GM19452 (cell line): ENCODE measurements around the gene TEX261.
"Not testable (repeated sequence)": the region's sequence is repeated elsewhere in the genome, so short reads cannot be mapped to it uniquely, and the experiment has no call there.

Experiments used
- ATAC-seq: cut with Tn5 transposase; IDR thresholded peaks from one replicate; pipeline ENCODE4 v1.9.1; 2021; ENCODE audit not compliant: unreplicated experiment

TEX261 gene

DNA sequence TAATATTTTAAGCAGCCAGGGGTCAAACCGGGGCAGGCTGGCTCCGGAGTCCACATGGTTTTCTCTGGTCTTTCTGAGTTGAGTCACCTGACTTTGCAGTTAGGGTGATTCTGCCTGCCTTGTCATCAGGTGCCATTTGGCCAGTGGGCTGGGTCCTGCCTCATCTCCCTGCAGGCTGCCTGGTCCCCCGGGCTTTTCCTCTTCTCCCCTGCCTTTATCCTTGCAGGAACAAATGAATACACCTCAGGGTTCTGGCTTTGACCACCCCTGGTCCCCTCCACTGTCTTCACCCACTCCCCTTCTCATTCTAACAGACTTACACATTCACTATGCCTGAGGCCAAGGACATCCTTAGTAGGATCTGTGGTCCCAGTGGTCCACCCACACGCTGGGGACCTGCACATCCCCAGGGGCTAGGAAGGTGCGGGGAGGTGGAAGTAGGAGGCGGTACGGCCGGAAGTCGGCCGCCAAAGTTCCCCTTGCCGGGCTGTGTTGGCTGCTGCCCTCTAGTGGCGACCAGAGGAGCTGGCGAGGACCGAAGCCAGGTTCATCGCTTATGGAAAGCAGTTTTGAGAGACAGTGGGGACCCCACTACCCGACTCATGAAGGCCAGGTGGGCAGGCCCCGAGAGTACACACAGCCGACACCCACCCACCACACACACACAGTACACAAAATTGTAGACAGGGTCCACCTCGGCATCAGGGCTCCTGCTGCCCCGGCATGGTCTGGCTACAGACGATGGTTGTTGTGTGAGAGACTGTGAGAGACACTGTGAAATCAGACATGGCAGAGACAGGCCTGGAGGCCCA, 6.3 kb upstream of the TEX261 start:
- peak; percentile 92 for ATAC-seq

DNA sequence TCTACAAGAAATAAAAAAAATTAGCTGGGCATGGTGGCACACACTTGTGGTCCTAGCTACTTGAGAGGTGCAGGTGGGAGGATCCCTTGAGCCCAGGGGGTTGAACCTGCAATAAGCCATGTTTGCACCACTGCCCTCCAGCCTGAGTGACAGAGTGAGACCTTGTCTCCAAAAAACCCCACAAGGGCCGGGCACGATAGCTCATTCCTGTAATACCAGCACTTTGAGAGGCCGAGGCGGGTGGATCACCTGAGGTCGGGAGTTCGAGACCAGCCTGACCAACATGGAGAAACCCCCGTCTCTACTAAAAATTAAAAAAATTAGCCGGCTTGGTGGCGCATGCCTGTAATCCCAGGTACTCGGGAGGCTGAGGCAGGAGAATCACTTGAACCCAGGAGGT, 5.3 kb upstream of the TEX261 start:
- ATAC-seq, result not testable (repeated sequence)

DNA sequence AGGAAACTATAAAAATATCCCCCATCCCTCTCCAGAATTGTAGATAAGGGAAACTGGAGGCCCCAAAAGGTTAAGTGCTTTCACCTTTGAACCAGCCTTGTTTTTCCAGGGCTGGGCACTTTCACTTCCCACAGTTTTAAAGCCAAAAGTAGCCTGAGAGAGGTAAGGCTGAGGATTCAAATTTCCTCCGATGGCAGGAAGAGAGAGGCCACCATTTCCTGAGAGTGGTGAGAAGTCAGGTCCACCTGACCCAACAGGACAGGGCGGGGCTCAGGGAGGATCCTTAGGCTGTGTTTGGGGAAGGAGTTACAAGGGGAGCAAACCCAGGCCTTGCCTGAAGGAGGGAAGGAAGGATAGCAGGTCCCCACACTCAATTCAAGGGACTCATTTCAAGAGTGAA, 4.7 kb upstream of the TEX261 start:
- no peak for ATAC-seq

DNA sequence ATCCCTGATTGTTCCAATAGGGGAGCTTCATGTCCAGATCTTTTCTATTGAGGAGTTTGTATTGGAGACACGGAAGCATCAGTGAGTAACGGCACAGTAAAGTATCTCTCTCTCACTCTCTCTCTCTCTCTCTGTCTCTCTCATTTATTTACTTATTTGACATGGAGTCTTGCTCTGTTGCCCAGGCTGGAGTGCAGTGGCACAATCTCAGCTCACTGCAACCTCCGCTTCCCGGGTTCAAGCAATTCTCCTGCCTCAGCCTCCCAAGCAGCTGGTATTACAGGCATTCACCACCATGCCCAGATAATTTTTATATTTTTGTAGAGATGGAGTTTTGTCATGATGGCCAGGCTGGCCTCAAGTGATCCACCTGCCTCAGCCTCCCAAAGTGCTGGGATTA, 4.2 kb upstream of the TEX261 start:
- ATAC-seq, result not testable (repeated sequence)

DNA sequence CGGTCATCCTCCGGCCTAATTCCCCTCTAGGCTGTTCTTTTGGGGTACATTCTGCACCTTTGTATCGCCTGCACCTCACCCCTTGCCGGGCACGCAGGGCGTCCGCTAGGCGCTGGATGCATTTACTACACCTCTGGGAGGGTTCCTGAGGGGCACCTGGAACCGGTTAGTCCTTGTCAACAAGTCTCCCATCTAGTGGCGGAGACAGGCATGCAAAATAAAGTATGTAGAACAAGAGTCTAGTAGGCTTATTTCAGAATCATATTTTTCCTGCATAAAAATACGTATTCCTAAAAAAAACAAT, 705 bp upstream of the TEX261 start:
- ATAC-seq, result peak; percentile 42

DNA sequence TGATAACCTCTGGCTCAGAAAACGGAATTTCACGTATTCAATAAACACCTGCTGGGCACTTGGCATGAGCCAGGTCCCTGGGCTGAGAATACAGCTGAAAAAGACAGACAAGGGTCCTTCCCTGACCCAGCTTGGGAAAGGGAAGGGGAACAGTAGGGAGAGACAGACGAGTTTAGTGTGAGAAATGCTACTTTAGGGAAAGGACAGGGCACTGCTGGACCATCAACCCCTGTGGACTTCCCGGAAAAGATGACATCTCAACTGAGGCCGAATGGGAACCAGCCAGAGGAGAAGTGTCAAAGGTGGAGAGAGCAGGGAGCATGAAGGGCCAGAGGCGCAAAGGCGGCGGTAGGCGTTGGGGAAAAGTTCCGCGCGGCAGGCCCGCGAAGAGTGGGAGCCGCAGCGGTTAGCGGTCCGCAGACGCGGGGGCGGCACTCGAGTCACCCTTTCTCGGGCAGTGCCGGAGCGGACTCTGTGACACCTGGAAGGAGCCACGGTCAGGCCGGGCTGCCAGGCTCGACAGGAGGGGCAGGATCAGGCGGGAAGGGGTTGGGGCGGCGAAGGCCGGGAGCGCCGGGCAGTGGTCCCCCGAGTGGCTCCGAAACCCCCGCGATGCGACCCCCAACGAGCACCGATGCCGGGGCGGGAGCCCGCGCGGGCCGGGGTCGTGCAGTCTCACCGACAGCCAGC, 519 bp downstream of the TEX261 start:
- ATAC-seq, result peak; percentile 34

DNA sequence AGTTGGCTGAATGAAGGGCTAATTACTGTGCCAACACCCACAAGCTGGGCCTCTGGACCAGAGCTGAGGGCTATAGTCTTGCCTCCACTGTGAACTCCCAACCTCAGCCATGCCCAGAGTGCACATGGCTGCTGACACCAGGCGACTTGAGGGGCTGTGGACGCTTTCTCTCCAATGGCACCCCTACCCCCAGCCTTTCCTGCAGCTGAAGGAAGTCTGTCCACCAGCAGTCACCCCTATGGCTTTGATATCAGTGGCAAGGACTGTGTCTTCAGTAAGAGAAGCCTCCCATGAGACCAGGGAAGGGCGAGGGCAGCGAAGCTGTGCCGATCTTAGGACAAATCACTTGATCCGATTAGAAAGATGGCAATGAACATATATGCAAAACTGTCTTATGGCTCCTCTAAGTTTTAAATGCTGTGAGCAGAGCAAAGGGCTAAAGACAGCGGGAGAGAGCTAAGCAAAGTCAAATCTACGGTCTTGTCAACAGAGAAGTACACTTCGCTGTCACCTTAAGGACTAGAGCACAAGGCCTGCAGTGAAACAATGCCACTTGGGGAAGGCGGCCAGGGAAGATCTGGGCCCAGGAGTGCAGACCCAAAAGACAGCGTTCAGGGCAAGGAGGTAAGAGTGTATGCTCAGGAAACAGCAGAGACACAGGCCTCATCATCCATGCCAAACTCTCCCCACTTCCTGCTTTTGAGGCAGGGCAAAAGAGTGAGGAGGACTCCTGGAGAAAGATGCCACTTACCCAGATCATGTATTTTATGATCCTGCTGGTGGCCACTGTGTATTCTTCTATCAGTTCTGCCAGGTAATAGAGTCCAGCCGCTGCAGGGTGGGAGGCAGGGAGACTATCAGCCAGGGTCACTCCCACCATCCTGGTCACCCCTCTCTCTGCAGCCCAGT, 1.5 kb downstream of the TEX261 start:
- no peak for ATAC-seq

DNA sequence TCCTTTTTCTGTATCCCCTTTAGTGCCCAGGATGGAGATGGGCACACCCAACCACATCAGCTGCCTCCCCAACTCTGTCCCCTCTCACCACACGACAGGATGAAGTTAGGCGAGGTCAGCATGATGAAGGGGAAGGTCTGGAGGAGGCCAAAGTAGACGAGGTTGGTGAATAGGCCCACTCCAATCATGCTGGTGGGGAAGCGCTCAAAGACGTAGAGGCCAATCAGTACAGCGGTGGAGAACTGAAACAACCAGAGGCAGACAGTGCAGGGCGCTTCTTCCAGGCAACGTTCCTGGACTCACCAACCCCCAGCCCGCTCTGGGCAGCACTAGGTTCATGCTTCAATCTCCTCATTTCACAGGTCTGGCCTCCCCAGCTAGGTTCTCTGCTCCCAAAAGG, 2.9 kb downstream of the TEX261 start:
- no peak for ATAC-seq

DNA sequence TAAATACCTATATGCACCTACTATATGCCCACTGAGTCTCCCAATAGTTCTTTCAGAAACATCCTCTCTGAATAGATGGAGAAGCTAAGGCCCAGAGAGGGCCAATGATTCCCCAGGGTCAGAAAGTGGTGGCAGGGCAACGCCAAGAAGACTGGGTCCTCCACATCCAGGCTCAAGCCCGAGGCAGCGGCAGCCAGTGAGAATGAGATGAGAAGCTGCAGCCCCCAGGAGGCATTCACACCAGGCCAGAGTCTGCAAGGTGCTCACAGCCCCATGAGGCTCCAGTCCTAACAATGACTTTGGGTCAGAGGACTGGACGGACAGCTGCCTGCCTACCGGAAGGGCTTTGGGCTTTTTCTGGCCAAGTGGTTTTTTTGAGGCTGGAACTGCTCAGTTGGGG, 3.5 kb downstream of the TEX261 start:
- no peak for ATAC-seq

DNA sequence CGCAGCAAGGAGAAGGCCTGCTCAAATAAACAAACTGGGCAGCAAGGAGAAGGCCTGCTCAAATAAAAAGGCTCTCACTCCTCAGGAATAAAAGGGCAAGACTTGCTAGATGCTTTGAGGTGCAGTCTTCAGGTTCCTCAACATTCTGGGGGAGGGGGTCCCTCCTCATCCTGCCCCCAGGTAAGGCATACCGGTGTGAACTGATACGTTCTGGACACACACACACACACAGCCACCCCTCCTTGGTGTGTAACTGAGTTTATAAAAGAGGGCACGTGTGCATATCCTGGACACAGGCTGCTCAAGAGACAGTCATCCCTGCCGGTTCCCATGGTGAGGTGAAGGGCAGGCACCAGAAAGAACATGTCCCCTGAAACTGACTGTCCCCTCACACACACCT, 4.5 kb downstream of the TEX261 start:
- ATAC-seq, result no peak

DNA sequence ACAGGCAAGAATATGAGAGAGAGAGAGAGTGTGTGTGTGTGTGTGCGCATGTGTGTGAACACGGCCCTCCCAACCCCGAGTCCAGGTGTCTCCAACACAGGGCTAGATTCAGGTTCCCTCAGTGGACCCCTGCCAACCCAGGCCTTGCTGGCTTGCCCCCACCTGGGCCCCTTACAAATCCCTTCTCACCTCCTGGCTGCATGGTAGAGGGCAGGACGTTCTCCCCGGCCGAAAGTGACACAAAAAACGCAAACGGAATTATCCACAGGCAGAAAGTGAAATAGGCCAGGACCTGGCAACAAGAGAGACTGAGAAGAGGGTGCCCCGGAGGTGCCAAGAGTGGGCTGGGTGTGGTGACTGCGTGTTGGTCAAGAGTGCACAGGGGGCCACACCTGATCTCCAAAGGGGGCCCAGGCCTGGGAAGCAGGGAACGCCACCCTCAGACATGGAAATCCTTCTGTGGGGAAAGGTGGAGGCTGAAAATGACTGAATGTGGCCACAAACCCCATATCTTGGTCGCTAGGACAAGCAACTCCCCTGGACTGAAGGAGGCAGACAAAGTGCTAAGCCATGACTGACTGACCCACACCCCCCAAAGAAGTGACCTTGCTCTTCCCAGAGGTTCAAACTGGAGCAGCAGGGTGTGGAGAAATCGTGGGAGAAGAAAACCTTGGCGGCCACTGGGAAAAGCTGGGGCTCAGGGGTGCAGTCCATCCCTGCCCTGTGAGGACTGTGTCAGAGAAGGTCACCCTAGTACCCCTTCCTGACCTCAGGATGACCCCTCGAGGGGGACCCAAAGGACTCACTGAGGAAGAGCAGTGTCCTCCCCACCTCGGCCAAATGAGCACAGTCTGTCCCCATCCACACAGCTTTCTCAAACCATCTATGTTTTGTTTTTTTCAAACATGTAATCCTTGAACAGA, 5.7 kb downstream of the TEX261 start:
- ATAC-seq, result no peak

DNA sequence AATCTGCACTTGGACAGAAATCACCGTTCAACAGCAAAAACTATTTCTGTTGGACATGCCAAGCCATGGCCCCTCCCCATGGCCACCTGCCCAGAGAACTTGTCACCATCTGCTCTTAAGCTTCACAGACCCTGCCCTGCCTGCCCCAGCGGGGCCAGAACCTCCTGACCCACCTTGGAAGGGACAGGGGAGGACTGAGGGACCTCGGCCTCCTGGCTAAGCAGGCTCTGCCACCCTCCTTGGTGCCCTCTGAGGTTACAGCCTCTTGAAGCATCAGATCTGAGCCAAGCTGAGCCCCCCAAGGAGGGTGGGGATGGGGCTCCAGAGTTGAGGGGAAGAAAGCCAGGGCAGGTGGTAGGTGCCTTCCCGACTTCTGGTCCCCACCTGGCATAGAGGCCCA, 6.5 kb downstream of the TEX261 start:
- ATAC-seq, result no peak

DNA sequence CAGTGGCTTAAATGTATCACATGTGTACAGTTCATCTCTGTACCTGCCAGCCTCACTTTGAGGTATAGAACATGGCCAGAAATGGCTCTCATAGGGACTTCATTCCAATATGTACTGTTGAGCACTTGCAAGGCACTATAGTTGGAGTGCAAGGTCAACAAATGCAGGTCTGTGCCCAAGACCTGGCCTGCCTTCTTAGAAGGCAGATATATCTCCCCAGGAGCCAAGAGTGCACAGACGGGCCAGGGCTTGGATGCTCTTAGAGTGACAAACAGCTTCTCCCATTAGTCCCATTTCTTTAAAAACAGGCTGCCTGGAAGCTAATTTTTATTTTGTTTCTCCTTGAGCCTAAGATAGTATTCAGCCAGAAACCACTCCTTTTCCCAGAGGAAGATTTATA, 7.3 kb downstream of the TEX261 start:
- no peak for ATAC-seq

DNA sequence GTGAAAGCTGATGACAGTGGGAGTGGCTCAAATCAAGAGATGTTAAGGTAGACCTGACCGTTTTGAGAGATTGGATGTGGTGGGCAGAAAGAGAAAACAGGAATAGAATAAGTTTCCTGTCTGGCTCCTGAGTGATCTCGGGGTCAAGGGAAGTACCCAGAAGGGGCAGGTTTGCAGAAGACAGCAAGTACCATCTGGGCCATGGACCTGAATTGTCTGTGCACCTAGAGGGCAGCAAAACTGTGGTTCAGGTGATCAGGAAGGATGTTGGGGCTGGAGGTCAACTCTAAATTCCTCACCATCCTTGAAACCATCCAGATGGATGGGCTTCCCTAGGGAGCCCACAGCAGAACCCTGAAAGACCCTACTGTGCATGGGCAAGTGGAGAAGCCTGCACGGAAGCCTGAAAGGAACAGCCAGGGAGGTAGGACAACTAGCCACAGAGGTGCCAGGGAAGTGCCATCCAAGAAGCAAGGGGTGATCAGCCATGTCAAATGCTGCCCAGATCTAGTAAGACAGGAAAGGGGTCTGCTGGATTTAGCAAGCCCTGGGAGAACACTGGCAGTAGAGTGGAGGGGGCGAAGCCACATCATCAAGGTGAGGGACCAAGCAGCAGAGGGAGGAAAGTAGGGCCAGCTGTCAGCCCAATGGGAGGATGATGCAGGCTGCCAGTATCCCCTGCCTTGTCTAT, 8.0 kb downstream of the TEX261 start:
- ATAC-seq, result no peak

DNA sequence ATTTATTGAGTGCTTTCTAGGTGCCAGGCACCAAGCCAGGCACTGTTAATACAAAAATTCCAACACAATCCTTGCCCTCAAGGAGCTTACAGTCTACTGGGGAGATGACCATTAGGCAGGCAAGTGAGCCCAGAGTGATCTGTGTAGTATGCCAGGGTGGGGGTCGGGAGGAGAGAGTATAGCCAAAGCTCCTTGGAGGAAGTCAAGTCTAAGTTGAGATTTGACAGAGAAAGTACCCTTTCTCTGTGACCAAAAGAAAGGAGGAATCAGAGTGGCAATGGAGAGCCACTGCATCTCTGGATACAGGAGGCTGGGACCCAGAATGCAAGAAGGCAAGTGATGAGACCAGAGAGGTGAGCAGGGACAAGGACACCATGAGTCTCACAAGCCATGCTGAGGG, 8.7 kb downstream of the TEX261 start:
- no peak for ATAC-seq

DNA sequence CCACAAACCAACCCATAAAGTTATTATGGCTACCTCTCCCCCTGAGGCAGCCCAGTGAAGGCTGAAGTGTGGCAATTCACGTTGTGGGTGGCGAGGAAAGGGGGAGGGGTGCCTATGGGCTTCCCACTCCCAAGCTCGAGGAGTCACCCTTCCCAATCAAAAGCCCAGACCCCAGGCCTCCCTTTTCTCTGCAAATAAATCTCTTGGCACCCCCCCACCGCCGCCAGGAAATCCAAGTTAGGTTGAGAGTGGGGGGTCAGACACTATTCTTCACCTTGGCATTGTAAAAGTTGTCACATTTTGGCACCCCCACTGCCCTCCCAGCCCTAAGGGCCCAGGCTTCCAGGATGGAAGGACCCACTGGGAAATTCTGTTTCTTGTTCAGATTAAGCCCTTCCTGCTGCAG, 9.4 kb downstream of the TEX261 start:
- peak; percentile 14 for ATAC-seq

DNA sequence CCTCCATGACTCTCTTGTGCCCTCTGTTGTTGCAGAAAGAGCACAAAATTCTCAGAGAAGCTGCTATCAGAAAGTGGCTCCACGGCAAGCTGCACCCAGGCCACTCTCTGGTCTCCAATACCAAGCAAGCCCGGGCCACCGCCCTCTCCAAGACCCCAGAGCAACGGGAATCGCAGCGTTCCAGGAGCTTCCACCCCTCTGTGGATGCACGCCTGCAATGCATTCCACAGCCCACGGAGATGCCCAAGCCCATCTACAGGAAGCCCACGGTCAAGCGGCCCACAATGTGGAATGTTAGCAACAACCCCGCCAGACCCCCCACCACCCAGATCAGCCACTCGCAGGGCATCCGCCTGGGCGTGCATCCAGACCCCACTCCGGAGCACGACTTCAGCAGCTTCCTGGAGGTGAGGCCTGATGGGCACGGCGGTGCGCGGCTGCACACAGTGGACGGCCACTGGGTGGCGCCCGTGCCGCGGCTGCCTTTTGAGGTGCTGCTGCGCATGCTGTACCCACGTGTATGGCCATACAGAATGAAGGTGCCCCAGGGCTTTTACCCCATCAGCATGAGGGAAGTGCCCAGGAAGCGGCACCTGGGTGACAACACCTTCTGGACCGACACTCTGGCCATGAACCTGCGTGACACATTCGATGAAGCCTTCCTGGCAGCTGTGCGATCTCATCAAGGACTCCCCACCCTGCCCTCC, 9.9 kb downstream of the TEX261 start:
- peak; percentile 97 for ATAC-seq

DNA sequence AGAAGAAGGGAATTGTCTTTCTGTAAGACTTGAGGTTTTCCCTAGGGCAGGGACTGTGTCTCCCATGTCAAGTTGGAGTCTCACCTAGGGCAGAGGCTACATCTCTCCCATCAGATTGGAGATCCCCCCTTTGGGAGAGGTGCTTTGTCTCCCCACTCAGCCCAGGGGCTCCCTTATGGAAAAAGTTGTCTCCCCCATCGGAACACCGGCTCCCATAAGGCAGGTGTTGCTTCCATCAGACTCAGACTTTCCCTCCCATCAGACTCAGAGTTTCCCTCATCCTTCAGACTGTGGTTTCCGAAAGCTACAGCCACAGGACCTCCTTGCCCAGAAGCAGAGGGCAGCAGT, 10.5 kb downstream of the TEX261 start:
- no peak for ATAC-seq

DNA sequence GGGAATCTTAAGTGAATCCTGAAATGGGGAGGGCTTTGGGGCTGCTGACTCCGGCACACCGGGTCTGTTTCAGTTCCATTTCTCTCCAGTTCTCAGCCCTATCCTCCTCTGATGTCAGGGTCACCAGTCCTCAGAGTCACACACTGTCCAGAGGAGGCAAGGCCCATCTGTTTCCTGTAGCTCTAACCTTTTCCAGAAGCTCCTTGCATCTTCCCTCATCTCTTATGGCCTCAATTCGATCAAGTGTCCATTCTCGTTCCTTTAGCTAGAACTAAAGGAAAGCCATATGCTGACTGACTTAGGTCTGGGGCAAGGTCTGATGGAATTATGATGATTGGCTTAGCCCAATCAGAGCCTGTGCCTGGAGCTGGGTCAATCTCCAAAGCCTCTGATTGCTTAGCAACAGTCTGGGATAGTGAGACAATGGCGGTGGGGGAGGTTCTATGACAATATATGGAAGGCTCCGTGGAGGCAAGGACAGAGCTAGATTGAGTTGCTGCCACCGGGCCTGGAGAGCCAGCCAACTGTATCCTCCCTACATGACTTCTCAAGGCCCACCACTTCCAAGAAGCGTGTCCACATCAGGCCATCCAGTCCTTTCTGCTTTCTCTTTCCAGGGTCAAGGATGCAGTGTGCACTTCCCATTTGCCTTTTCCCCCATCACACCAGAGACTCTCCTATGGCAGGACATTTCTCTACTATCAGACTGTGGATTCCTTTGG, 11.0 kb downstream of the TEX261 start:
- no peak for ATAC-seq
